GM19025 (cell line): Measurements from ENCODE around the gene PTK7.

Experiments
- ATAC-seq: cut with Tn5 transposase; IDR thresholded peaks from one replicate; pipeline ENCODE4 v1.9.1; 2021; ENCODE audit warnings: mild to moderate bottlenecking, low read depth, moderate library complexity; ENCODE audit not compliant: unreplicated experiment

PTK7 gene

GRCh38 chr6:43141644-43142043 is 65.5 kb downstream of the PTK7 start:
- no peak for ATAC-seq

DNA sequence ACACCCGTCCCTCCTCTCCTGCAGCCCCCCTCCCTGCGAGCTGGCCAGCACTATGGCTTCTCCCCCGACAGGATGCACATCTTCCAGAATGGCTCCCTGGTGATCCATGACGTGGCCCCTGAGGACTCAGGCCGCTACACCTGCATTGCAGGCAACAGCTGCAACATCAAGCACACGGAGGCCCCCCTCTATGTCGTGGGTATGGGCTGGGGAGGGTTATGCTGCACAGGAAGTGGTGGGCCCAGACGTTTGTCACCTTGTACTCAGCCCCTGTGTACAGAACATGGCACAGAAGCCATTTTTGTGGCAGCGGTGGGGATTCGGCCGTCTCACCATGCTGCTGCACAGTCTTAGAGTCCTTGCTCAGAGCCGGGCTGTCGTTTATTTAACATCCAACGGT is 66.0 kb downstream of the PTK7 start:
- ATAC-seq: no peak

GRCh38 chr6:43143235-43144128 is 67.4 kb downstream of the PTK7 start:
- peak; percentile 73 for ATAC-seq

GRCh38 chr6:43144879-43145278 is 68.8 kb downstream of the PTK7 start:
- no peak for ATAC-seq

GRCh38 chr6:43146261-43146660 is 70.1 kb downstream of the PTK7 start:
- ATAC-seq: no peak

DNA sequence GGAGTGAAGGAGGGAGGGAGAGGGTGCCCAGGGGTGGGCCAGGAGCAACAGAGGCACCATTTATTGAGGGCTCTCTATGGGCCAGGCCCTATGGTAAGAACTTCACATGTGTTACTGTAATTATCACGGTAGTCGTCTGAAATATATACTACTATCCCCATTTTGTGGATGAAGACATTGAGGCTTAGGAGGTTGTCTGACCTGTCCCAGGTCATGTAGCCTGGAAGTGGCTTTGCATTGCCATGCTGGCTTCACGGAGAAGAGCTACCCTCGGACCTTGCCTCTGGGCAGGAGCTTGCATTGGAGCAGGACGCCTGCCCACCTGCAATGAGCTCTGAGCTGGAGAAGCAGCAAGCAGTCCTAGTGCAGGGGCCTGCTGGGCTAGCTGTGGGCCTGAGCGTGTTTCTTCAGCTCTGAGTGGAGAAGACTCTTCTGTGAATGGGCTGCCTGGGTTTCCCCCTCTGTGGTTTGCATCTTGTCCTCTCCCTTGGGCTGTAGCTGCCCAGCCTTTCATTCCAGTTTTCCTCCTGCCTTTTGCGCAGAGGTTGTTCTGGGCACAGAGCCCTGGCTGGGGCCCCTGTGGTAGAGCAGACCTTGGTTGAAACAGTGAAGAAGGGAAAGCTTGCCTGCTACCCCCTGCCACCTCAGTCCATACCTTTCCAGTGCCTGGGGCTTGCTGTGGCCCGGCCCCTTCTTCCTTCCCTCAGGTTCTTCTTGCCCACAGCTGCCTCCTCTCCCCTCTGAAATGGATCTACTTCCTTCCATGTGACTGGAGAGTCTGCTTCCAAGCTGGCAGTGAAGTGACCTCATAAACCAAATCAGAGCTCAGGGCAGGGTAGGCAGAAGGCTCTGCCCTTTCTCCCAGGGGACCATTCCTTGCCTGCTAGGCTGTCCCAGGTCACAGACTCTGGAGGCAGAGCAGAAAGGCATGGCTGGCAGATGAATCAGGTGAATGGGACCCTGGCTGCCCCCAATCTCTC is 70.9 kb downstream of the PTK7 start:
- no peak for ATAC-seq

- no peak for ATAC-seq
These were observed 71.8 kb downstream of the PTK7 start for GRCh38 chr6:43147691-43148477.

- ATAC-seq: no peak
These were observed 73.2 kb downstream of the PTK7 start for GRCh38 chr6:43149265-43149664.

DNA sequence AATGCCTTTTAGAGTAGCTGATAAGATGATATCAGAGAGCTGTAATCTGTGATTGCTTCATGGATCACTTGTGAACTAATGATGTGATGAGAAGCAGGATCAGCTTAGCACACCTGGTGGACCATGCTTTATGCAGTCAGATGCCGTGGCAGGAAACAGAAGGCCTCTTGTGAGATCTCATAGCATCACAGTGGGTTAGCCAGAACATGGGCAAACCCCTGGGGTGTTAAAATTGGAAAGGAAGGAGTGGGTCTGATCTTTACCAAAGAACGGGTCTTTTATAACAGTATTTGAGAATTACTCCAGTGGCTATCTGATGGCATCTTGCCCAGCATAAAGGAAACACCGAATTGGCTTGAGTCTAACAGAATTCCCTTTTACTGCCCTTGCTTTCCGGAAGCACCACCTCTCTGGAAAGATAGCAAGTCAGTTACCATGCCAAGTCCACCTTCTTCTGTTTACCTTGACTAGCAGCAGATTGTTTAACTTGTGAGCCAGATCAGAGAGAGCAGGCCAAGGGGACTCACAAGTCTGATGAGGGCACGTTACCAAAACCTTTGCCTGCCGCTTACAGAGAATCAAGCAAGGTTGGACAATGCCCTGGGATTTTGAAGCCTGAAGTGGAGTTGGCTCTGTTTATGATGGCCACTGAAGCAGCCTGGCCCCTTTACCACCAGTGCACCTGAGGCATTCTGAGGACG is 74.1 kb downstream of the PTK7 start:
- no peak for ATAC-seq

GRCh38 chr6:43159599-43159998 is 83.5 kb downstream of the PTK7 start:
- no peak for ATAC-seq

- no peak for ATAC-seq
These were observed 87.8 kb downstream of the PTK7 start for GRCh38 chr6:43163899-43164298.

DNA sequence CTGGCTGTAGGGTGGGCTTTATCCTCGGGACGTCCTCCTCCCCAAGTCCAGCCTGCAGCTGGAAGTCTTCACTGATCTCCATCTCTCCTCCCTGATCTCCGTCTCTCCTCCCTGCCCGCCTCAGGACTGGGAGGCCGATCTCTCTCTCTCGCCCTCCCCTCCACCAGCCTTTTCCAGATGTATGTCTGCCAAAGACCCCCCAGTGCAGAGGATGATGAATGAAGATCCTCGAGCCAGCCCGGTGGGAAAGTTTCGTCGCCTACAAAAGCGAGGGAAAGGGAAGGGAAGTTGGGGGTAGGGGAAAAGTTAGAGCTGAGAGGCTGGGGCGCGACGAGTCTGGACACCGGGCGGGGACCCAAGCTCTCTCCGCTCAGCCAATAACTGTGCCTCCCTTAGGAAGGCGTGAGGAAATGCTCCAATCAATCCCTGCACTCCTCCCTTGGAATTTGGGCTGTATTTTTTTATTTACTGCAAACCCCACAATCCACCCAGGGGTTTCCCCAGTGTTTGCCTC is 94.4 kb downstream of the PTK7 start:
- no peak for ATAC-seq

GRCh38 chr6:43170931-43171706 is 95.0 kb downstream of the PTK7 start, which contains the start of gene SRF:
TSS of gene SRF (plus strand) at chr6:43171269. CDS start at chr6:43171657, 388 bp downstream.
- peak; percentile 48 for ATAC-seq

GRCh38 chr6:43171707-43172103 is 95.6 kb downstream of the PTK7 start:
- ATAC-seq: no peak

GRCh38 chr6:43172104-43173007 is 96.2 kb downstream of the PTK7 start:
- no peak for ATAC-seq

DNA sequence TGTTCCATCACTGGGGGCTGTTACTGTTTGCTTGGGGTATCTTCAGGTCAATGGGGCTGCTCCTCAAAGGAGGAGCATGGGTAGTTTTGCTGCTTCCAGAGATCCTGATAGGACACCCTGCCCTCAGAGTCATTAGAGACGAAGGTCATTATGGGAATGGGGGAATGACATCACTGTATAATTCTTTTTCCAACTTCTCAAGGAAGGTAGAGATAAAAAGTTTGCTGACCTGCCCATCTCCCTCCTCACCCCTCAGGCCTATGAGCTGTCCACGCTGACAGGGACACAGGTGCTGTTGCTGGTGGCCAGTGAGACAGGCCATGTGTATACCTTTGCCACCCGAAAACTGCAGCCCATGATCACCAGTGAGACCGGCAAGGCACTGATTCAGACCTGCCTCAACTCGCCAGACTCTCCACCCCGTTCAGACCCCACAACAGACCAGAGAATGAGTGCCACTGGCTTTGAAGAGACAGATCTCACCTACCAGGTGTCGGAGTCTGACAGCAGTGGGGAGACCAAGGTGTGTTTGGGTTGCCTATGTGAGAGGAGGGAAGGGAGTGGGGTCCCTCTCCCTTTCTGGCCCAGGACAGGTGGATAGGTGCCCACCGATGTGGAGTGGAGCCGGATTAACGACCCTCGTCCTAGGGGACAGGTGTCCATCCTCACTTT is 97.6 kb downstream of the PTK7 start:
- ATAC-seq: no peak
